Eye (tissue), 1 donor: Measurements from ENCODE around the gene SFN.
"Not testable (repeated sequence)": the region's sequence is repeated elsewhere in the genome, so short reads cannot be mapped to it uniquely, and the experiment has no call there.

Source experiments
- DNase-seq: peaks from one replicate; pipeline ENCODE4 v3.0.0-alpha.2; 2015

Gene SFN

GRCh38 chr1:26839779-26840178 is 23.2 kb upstream of the SFN start:
- DNase-seq: no peak

GRCh38 chr1:26844424-26845196 is 18.3 kb upstream of the SFN start:
- DNase-seq: no peak

- DNase-seq: not testable (repeated sequence)
Measured at GRCh38 chr1:26847826-26848225, 15.1 kb upstream of the SFN start.

GRCh38 chr1:26848499-26848898 is 14.4 kb upstream of the SFN start:
- no peak for DNase-seq

- DNase-seq: no peak
Measured at GRCh38 chr1:26848941-26849774, 13.8 kb upstream of the SFN start.

- no peak for DNase-seq
Measured at GRCh38 chr1:26851106-26851684, 11.8 kb upstream of the SFN start.

GRCh38 chr1:26852701-26853100 is 10.2 kb upstream of the SFN start:
- DNase-seq: no peak

- peak; percentile 88 for DNase-seq
Measured at GRCh38 chr1:26853156-26853555, 9.8 kb upstream of the SFN start.

GRCh38 chr1:26853600-26853999 is 9.3 kb upstream of the SFN start:
- DNase-seq: no peak

GRCh38 chr1:26854906-26855305 is 8.0 kb upstream of the SFN start:
- DNase-seq: no peak

- DNase-seq: no peak
Measured at GRCh38 chr1:26855636-26856035, 7.3 kb upstream of the SFN start.

GRCh38 chr1:26856181-26856580 is 6.8 kb upstream of the SFN start:
- no peak for DNase-seq

GRCh38 chr1:26856604-26857469 is 6.1 kb upstream of the SFN start:
- DNase-seq: no peak

- no peak for DNase-seq
Measured at GRCh38 chr1:26857473-26858060, 5.4 kb upstream of the SFN start.

- DNase-seq: no peak
Measured at GRCh38 chr1:26858160-26858559, 4.8 kb upstream of the SFN start.

- DNase-seq: no peak
Measured at GRCh38 chr1:26858891-26859640, 3.9 kb upstream of the SFN start.

GRCh38 chr1:26861286-26861701 is 1.7 kb upstream of the SFN start:
- no peak for DNase-seq

GRCh38 chr1:26861889-26862378 is 1.0 kb upstream of the SFN start:
- DNase-seq: no peak

- no peak for DNase-seq
Measured at GRCh38 chr1:26863685-26864077, 732 bp downstream of the SFN start.

GRCh38 chr1:26864610-26865480 is 1.9 kb downstream of the SFN start:
- peak; percentile 98 for DNase-seq
